Uterus (tissue), 4 donors: ENCODE data around the gene PAN2. TPM values are rescaled to one million over a fixed set of nuclear protein-coding genes. Genes with fewer than 3 reads are reported as not detected.

Experiments
- DNase-seq, 2 donors: peaks; one replicate each; pipeline ENCODE4 v3.0.0-alpha.2; 2019 to 2020
- H3K27ac ChIP-seq, 2 donors: fragments of 200-600 bp; sonication (generic); 1 replicate in 1 of 2; 2 replicates in 1 of 2; pipeline ENCODE4 v1.5.1; 2016 to 2018
- H3K27me3 ChIP-seq, 2 donors: fragments of 200-600 bp; sonication (generic); one replicate each; pipeline ENCODE4 v1.5.1; 2018 to 2019; ENCODE audit warnings: control low read depth in 1 of 2
- H3K36me3 ChIP-seq, 2 donors: fragments of 200-600 bp; sonication (generic); one replicate each; pipeline ENCODE4 v1.5.1; 2019; ENCODE audit warnings: control low read depth in 1 of 2
- H3K4me1 ChIP-seq, 2 donors: fragments of 200-600 bp; sonication (generic); one replicate each; pipeline ENCODE4 v1.5.1; 2018 to 2019; ENCODE audit warnings: control low read depth in 1 of 2
- H3K4me3 ChIP-seq, 2 donors: fragments of 200-600 bp; sonication (generic); 1 replicate in 1 of 2; 2 replicates in 1 of 2; pipeline ENCODE4 v1.5.1; 2018 to 2019; ENCODE audit warnings: mild to moderate bottlenecking in 1 of 2
- H3K9me3 ChIP-seq, 2 donors: fragments of 200-600 bp; sonication (generic); one replicate each; pipeline ENCODE4 v1.5.1; 2019; ENCODE audit warnings: control low read depth in 1 of 2
- CTCF ChIP-seq, 4 experiments: fragments of 200-600 bp in 2 of 4; fragments of 450-650 bp in 2 of 4; sonication (generic) in 2 of 4; IDR thresholded peaks; one replicate each; pipeline ENCODE4 v1.5.1; 2016 to 2019; ENCODE audit warnings: antibody characterized with exemption in 4 of 4, mild to moderate bottlenecking in 2 of 4, moderate library complexity in 1 of 4
- POLR2A ChIP-seq, 2 donors: fragments of 450-650 bp; IDR thresholded peaks; one replicate each; pipeline ENCODE4 v1.6.1; 2016; ENCODE audit warnings: antibody characterized with exemption in 2 of 2, mild to moderate bottlenecking in 1 of 2, moderate library complexity in 1 of 2
- intact Hi-C: fragments of 100-400 bp; cut with DNase I; formaldehyde crosslinking; loops from one replicate; pipeline ENCODE4 v1.15.1; 2023; ENCODE audit warnings: low total_unique reads
- small RNA-seq: library from RNA; depleted of rRNA; stranded (forward); fragments of <200 nt; gene quantifications from one replicate; pipeline ENCODE3, GENCODE V24; 2016
- total RNA-seq, 4 donors: library from RNA; depleted of rRNA in 3 of 4; stranded (reverse); fragments of >200 nt in 3 of 4; gene quantifications; one replicate each; pipeline versions ENCODE4 v1.1.0 to v1.2.4, GENCODE V29; 2014 to 2023
- donor health status: DM: yes; HTN: yes; CAD: no.

The PAN2 gene
- total RNA-seq, 4 donors from 2014 or later: 33.2 to 104 (median 50.6) TPM

GRCh38 chr12:56266693-56267442, 66.9 kb downstream of the PAN2 start, which contains the start of gene COQ10A:
Gene COQ10A, plus strand, starts transcription at chr12:56266942. Its CDS starts 177 bp downstream, at chr12:56267119.
- Histone ChIP-seq H3K27me3 (no peaks in the 10 kb centered on the region), H3K27ac (peak within 1 kb of the TSS; percentile 94), H3K9me3 (no peaks in the 10 kb centered on the region), H3K36me3 (no peaks in the 10 kb centered on the region), H3K4me1 (peaks cover 0 to 8% of the 10 kb centered on the region in 2 donors), H3K4me3 (peak within 1 kb of the TSS; percentile 62 to 71)
- intact Hi-C loops: no loop called here
- TF ChIP-seq POLR2A (IDR thresholded peaks at IDR 0.05) (peak; percentile 89 to 94), CTCF (IDR thresholded peaks at IDR 0.05) (peak; percentile 66 to 83 (median 74))
- DNase-seq: peak; percentile 90 to 93

Small RNA genes lying within 50 kb of the gene (small RNA-seq; reads per million reads assigned to genes)
- gene RNU7-40P: not detected

Other genes starting within 250 kb of the PAN2 start
- 100 to 1,000 TPM in 1 of 4 donors, 10 to 100 TPM in 3; 64.4 to 120 (median 81.0) TPM for gene PA2G4, start 229.4 kb downstream of the PAN2 start, total RNA-seq
- 1,000 to 10,000 TPM; 1,022 to 4,789 (median 2,600) TPM for gene RPL41, start 217.4 kb downstream of the PAN2 start, total RNA-seq
- 1 to 10 TPM; 1.3 to 9.8 (median 4.2) TPM for gene ZC3H10, start 215.7 kb downstream of the PAN2 start, total RNA-seq
- 100 to 1,000 TPM in 3 of 4 donors, 10 to 100 TPM in 1; 98.4 to 203 (median 134) TPM for gene ESYT1, start 205.7 kb downstream of the PAN2 start, total RNA-seq
- gene MYL6B, start 181.4 kb downstream of the PAN2 start, total RNA-seq: 10 to 100 TPM in 3 of 4 donors, 1 to 10 TPM in 1; 6.7 to 57.5 (median 27.0) TPM
- 1,000 to 10,000 TPM; 1,103 to 4,858 (median 2,577) TPM for gene MYL6, start 175.6 kb downstream of the PAN2 start, total RNA-seq
- 100 to 1,000 TPM in 1 of 4 donors, 10 to 100 TPM in 3; 63.2 to 214 (median 81.0) TPM for gene SMARCC2, start 144.5 kb downstream of the PAN2 start, total RNA-seq
- gene RNF41, start 112.1 kb downstream of the PAN2 start, total RNA-seq: 10 to 100 TPM; 40.3 to 84.8 (median 58.0) TPM
- 10 to 100 TPM in 2 of 4 donors, 1 to 10 TPM in 2; 5.0 to 28.4 (median 12.2) TPM for gene NABP2, start 109.7 kb downstream of the PAN2 start, total RNA-seq
- 1 to 10 TPM in 1 of 4 donors, under 1 TPM in 2, not detected in 1; 0.29 to 1.8 (median 0.52) TPM for gene SLC39A5, start 103.9 kb downstream of the PAN2 start, total RNA-seq
- gene ANKRD52, start 75.6 kb downstream of the PAN2 start, total RNA-seq: 10 to 100 TPM in 2 of 4 donors, 1 to 10 TPM in 1, under 1 TPM in 1; 0.88 to 35.4 (median 15.5) TPM
- 10 to 100 TPM in 3 of 4 donors, 1 to 10 TPM in 1; 2.1 to 28.9 (median 15.2) TPM for gene COQ10A, start 67.1 kb downstream of the PAN2 start, total RNA-seq
- 100 to 1,000 TPM in 1 of 4 donors, 10 to 100 TPM in 3; 40.0 to 157 (median 72.8) TPM for gene CS, start 33.7 kb downstream of the PAN2 start, total RNA-seq
- gene CNPY2, start 18.0 kb downstream of the PAN2 start, total RNA-seq: 10 to 100 TPM; 33.5 to 83.5 (median 67.3) TPM
- gene IL23A, start 4.9 kb upstream of the PAN2 start, total RNA-seq: under 1 TPM in 1 of 4 donors, not detected in 3; 0.97 TPM
- 100 to 1,000 TPM in 2 of 4 donors, 10 to 100 TPM in 2; 63.2 to 173 (median 122) TPM for gene STAT2, start 26.1 kb upstream of the PAN2 start, total RNA-seq
- gene APOF, start 28.9 kb upstream of the PAN2 start, total RNA-seq: not detected
- gene TIMELESS, start 115.4 kb upstream of the PAN2 start, total RNA-seq: 10 to 100 TPM in 1 of 4 donors, 1 to 10 TPM in 3; 2.1 to 19.4 (median 5.6) TPM
- not detected for gene MIP, start 120.7 kb upstream of the PAN2 start, total RNA-seq
- 1 to 10 TPM; 2.4 to 4.4 (median 3.0) TPM for gene SPRYD4, start 134.6 kb upstream of the PAN2 start, total RNA-seq
- gene GLS2, start 154.2 kb upstream of the PAN2 start, total RNA-seq: 1 to 10 TPM in 2 of 4 donors, under 1 TPM in 1, not detected in 1; 0.29 to 5.9 (median 1.1) TPM
- gene RBMS2, start 187.8 kb upstream of the PAN2 start, total RNA-seq: 100 to 1,000 TPM in 1 of 4 donors, 10 to 100 TPM in 3; 28.6 to 107 (median 33.0) TPM